HepG2 (cell line): ENCODE measurements around the gene SFXN5. TPM values are rescaled to one million over a fixed set of nuclear protein-coding genes. Genes with fewer than 3 reads are reported as not detected.

ENCODE experiments used
- AGO2 ChIP-seq: fragments of 200-400 bp; formaldehyde crosslinking; optimal IDR thresholded peaks from 2 replicates; pipeline ENCODE3; 2017; ENCODE audit warnings: mild to moderate bottlenecking, low read depth, low read length, moderate library complexity
- ATF4 ChIP-seq, 2 experiments: fragments of 450-650 bp in 1 of 2; sonication (generic) in 1 of 2; formaldehyde crosslinking; IDR thresholded peaks; 2 replicates each; pipeline versions ENCODE4 v1.5.0 to v1.8.0; 2020 to 2022; ENCODE audit warnings: mild to moderate bottlenecking in 1 of 2, missing genetic modification reagents in 1 of 2
- CBX1 ChIP-seq: IDR thresholded peaks from one replicate; pipeline ENCODE4 v1.6.1; 2016; ENCODE audit warnings: antibody characterized with exemption, low read depth
- HNF4G ChIP-seq, 2 experiments: sonication (generic) in 1 of 2; formaldehyde crosslinking in 1 of 2; IDR thresholded peaks; 2 replicates each; pipeline versions ENCODE4 v1.4.0 to v1.6.1; 2011 to 2020; ENCODE audit warnings: borderline replicate concordance in 2 of 2, low read depth in 2 of 2, mild to moderate bottlenecking in 2 of 2, low read length in 1 of 2, missing genetic modification reagents in 1 of 2, moderate library complexity in 1 of 2
- MAFK ChIP-seq, 2 experiments: IDR thresholded peaks in 1 of 2; conservative IDR thresholded peaks in 1 of 2; 2 replicates each; pipeline ENCODE4 v1.6.1; 2011; ENCODE audit warnings: improper control_type of control experiment in 2 of 2, low read length in 2 of 2
- MEIS1 ChIP-seq: sonication (generic); formaldehyde crosslinking; IDR thresholded peaks from 2 replicates; pipeline ENCODE4 v1.9.0; 2021; ENCODE audit warnings: mild to moderate bottlenecking, missing genetic modification reagents, moderate library complexity, borderline replicate concordance
- PBX2 ChIP-seq: IDR thresholded peaks from 2 replicates; pipeline ENCODE4 v1.6.1; 2016; ENCODE audit warnings: control low read depth
- PCBP1 ChIP-seq: fragments of 200-400 bp; formaldehyde crosslinking; IDR thresholded peaks from 2 replicates; pipeline ENCODE4 v1.6.1; 2017; ENCODE audit warnings: mild to moderate bottlenecking, low read depth, low read length, borderline replicate concordance
- PHF5A ChIP-seq: IDR thresholded peaks from one replicate; pipeline ENCODE4 v1.6.1; 2018; ENCODE audit warnings: low read depth, missing genetic modification reagents; ENCODE audit not compliant: unreplicated experiment
- SAFB2 ChIP-seq: sonication (generic); formaldehyde crosslinking; IDR thresholded peaks from 2 replicates; pipeline ENCODE4 v1.5.1; 2020; ENCODE audit warnings: missing genetic modification reagents, low read depth, mild to moderate bottlenecking, borderline replicate concordance
- SNRNP70 ChIP-seq: fragments of 200-400 bp; formaldehyde crosslinking; IDR thresholded peaks from 2 replicates; pipeline ENCODE4 v1.6.1; 2017; ENCODE audit warnings: mild to moderate bottlenecking, low read depth, low read length, moderate library complexity
- SOX6 ChIP-seq, 2 experiments: fragments of 450-650 bp in 1 of 2; sonication (generic) in 1 of 2; formaldehyde crosslinking in 1 of 2; IDR thresholded peaks; 2 replicates each; pipeline versions ENCODE4 v1.4.0 to v1.6.1; 2017 to 2020; ENCODE audit warnings: antibody characterized with exemption in 1 of 2, mild to moderate bottlenecking in 1 of 2, missing genetic modification reagents in 1 of 2
- SP140L ChIP-seq: sonication (generic); formaldehyde crosslinking; IDR thresholded peaks from 2 replicates; pipeline ENCODE4 v1.4.0; 2020; ENCODE audit warnings: missing genetic modification reagents, borderline replicate concordance
- STAT6 ChIP-seq: sonication (generic); formaldehyde crosslinking; IDR thresholded peaks from 2 replicates; pipeline ENCODE4 v1.4.0; 2020; ENCODE audit warnings: missing genetic modification reagents, mild to moderate bottlenecking, borderline replicate concordance
- TCF12 ChIP-seq, 2 experiments: fragments of 450-650 bp in 1 of 2; sonication (generic) in 1 of 2; formaldehyde crosslinking in 1 of 2; IDR thresholded peaks; 2 replicates each; pipeline versions ENCODE4 v1.6.1 to v1.8.0; 2017 to 2022; ENCODE audit warnings: antibody characterized with exemption in 1 of 2, mild to moderate bottlenecking in 1 of 2, missing genetic modification reagents in 1 of 2, moderate library complexity in 1 of 2
- ZBTB42 ChIP-seq: sonication (generic); formaldehyde crosslinking; IDR thresholded peaks from 2 replicates; pipeline ENCODE4 v1.5.0; 2020; ENCODE audit warnings: mild to moderate bottlenecking, missing genetic modification reagents
- ZMYM3 ChIP-seq: sonication (generic); formaldehyde crosslinking; IDR thresholded peaks from 2 replicates; pipeline ENCODE4 v1.5.1; 2020; ENCODE audit warnings: mild to moderate bottlenecking, missing genetic modification reagents
- ZNF12 ChIP-seq: sonication (generic); formaldehyde crosslinking; IDR thresholded peaks from 2 replicates; pipeline ENCODE4 v1.5.0; 2020; ENCODE audit warnings: missing genetic modification reagents
- ZNF350 ChIP-seq: sonication (generic); formaldehyde crosslinking; IDR thresholded peaks from 2 replicates; pipeline ENCODE4 v1.4.0; 2020; ENCODE audit warnings: mild to moderate bottlenecking, low read depth, missing genetic modification reagents, borderline replicate concordance
- ZNF557 ChIP-seq: sonication (generic); formaldehyde crosslinking; IDR thresholded peaks from 2 replicates; pipeline ENCODE4 v1.4.0; 2020; ENCODE audit warnings: missing genetic modification reagents
- ZNF569 ChIP-seq: sonication (generic); formaldehyde crosslinking; IDR thresholded peaks from 2 replicates; pipeline ENCODE4 v1.5.0; 2020; ENCODE audit warnings: mild to moderate bottlenecking, missing genetic modification reagents, moderate library complexity, borderline replicate concordance
- ZNF709 ChIP-seq: sonication (generic); formaldehyde crosslinking; IDR thresholded peaks from 2 replicates; pipeline ENCODE4 v1.5.0; 2020; ENCODE audit warnings: mild to moderate bottlenecking, missing genetic modification reagents
- ZNF724P ChIP-seq: sonication (generic); formaldehyde crosslinking; IDR thresholded peaks from 2 replicates; pipeline ENCODE4 v1.8.0; 2022; ENCODE audit warnings: missing genetic modification reagents, borderline replicate concordance
- ZNF777 ChIP-seq: sonication (generic); formaldehyde crosslinking; IDR thresholded peaks from 2 replicates; pipeline ENCODE4 v1.4.0; 2020; ENCODE audit warnings: missing genetic modification reagents
- ZNF839 ChIP-seq: sonication (generic); formaldehyde crosslinking; IDR thresholded peaks from 2 replicates; pipeline ENCODE4 v1.4.0; 2020; ENCODE audit warnings: missing genetic modification reagents, mild to moderate bottlenecking, borderline replicate concordance
- ZNF879 ChIP-seq: sonication (generic); formaldehyde crosslinking; IDR thresholded peaks from 2 replicates; pipeline ENCODE4 v1.8.1; 2023; ENCODE audit warnings: missing genetic modification reagents
- polyA plus RNA-seq, 8 experiments: library from polyadenylated mRNA; depleted of rRNA in 3 of 8; stranded (reverse) in 7 of 8; unstranded in 1 of 8; fragments of >200 nt; fragmentation: Illumina TruSeq in 4 of 8; extraction: Trizol in 4 of 8; gene quantifications; 2 replicates each; pipeline versions ENCODE4 v1.2.1 to v1.2.3, GENCODE V29; 2011 to 2016; ENCODE audit warnings: low read depth in 4 of 8, missing spikeins in 1 of 8, mixed read lengths in 1 of 8; ENCODE audit not compliant: insufficient read depth in 1 of 8
- total RNA-seq, 5 experiments: library from RNA; depleted of rRNA; stranded (reverse); fragments of >200 nt; fragmentation: Illumina TruSeq; extraction: Trizol; gene quantifications; 2 replicates each; pipeline ENCODE4 v1.2.3, GENCODE V29; 2016; ENCODE audit warnings: low read depth in 1 of 5

SFXN5 gene
- total and polyA plus RNA-seq, 2 of the 13 experiments (the other 11 are each of a cell fraction or from before 2014, with no cell fraction given), result 34.9 to 37.4 TPM

- TF ChIP-seq PBX2 (CRISPR knock-in tag) (no peak), ATF4 (CRISPR knock-in tag; IDR thresholded peaks at IDR 0.05) (peak in 1 of 2 experiments; percentile 33; a peak in 1 of 4 replicates), MEIS1 (CRISPR knock-in tag) (no peak), ZNF569 (CRISPR knock-in tag) (no peak), ZNF709 (CRISPR knock-in tag) (0 out of 2 replicates have a peak, but pooled peaks have one; percentile 57), SOX6 (IDR thresholded peaks at IDR 0.05) (no peak), SOX6 (CRISPR knock-in tag; IDR thresholded peaks at IDR 0.05) (no peak), SP140L (CRISPR knock-in tag) (no peak), STAT6 (CRISPR knock-in tag) (0 out of 2 replicates have a peak, but pooled peaks have one; percentile 3), ZBTB42 (CRISPR knock-in tag) (no peak), ZNF839 (CRISPR knock-in tag) (no peak), ZNF777 (CRISPR knock-in tag) (no peak), ZNF350 (no peak), PCBP1 (no peak), ZNF724P (CRISPR knock-in tag) (no peak), SAFB2 (no peak), ZNF12 (CRISPR knock-in tag) (peak; percentile 97), SNRNP70 (no peak), CBX1 (no peak), TCF12 (IDR thresholded peaks at IDR 0.05) (no peak), TCF12 (CRISPR knock-in tag; IDR thresholded peaks at IDR 0.05) (no peak), MAFK (conservative IDR thresholded peaks at IDR 0.05 in 1 of 2, IDR thresholded peaks at IDR 0.05 in 1 of 2; ENCODE audit: low read length in 2 of 2) (no peak), ZMYM3 (CRISPR knock-in tag) (no peak), ZNF879 (CRISPR knock-in tag) (no peak), AGO2 (no peak), PHF5A (CRISPR knock-in tag) (no peak), HNF4G (IDR thresholded peaks at IDR 0.05; ENCODE audit: borderline replicate concordance, low read depth, low read length) (no peak), HNF4G (CRISPR knock-in tag; IDR thresholded peaks at IDR 0.05; ENCODE audit: borderline replicate concordance, low read depth) (no peak), ZNF557 (CRISPR knock-in tag) (no peak)
These were observed 40.3 kb downstream of the SFXN5 start (continued) for GRCh38 chr2:73031095-73031678.
